K562 (cell line): ENCODE results near the gene KCTD19. TPM values are rescaled to one million over a fixed set of nuclear protein-coding genes. Genes with fewer than 3 reads are reported as not detected.
A peak's percentile ranks its signal among the peaks of the same experiment; 100 is the strongest.

Experiments
- ADNP ChIP-seq: fragments of 200-800 bp; sonication (Bioruptor generic); IDR thresholded peaks from 2 replicates; pipeline ENCODE4 v1.6.1; 2016; ENCODE audit warnings: missing genetic modification characterization, missing compliant biosample characterization
- DIDO1 ChIP-seq: fragments of 450-650 bp; IDR thresholded peaks from 2 replicates; pipeline ENCODE4 v1.6.1; 2016; ENCODE audit warnings: low read depth, missing biosample characterization, missing genetic modification characterization
- GATAD2B ChIP-seq: fragments of 450-650 bp; IDR thresholded peaks from 2 replicates; pipeline ENCODE4 v1.6.1; 2017; ENCODE audit warnings: mild to moderate bottlenecking, borderline replicate concordance
- HDAC6 ChIP-seq: IDR thresholded peaks from 2 replicates; pipeline ENCODE4 v1.6.1; 2012; ENCODE audit warnings: low read depth, mild to moderate bottlenecking, control low read depth, inconsistent platforms, low read length, moderate library complexity
- MAZ ChIP-seq, 2 experiments: fragments of 450-650 bp in 1 of 2; sonication (generic) in 1 of 2; formaldehyde crosslinking; IDR thresholded peaks in 1 of 2; conservative IDR thresholded peaks in 1 of 2; 2 replicates each; pipeline versions ENCODE4 v1.4.0 to v1.5.0; 2020; ENCODE audit warnings: mild to moderate bottlenecking in 1 of 2, missing genetic modification reagents in 1 of 2
- MYBL2 ChIP-seq, 2 experiments: fragments of 450-650 bp in 1 of 2; sonication (generic) in 1 of 2; formaldehyde crosslinking in 1 of 2; IDR thresholded peaks; 2 replicates each; pipeline versions ENCODE4 v1.6.1 to v1.8.1; 2017 to 2022; ENCODE audit warnings: borderline replicate concordance in 1 of 2, inconsistent platforms in 1 of 2, low read depth in 1 of 2, mild to moderate bottlenecking in 1 of 2, missing genetic modification reagents in 1 of 2, moderate library complexity in 1 of 2
- NR3C1 ChIP-seq: sonication (generic); formaldehyde crosslinking; IDR thresholded peaks from 2 replicates; pipeline ENCODE4 v1.8.1; 2022; ENCODE audit warnings: missing genetic modification reagents
- TEAD4 ChIP-seq, 2 experiments: sonication (generic) in 1 of 2; formaldehyde crosslinking in 1 of 2; IDR thresholded peaks; 2 replicates each; pipeline versions ENCODE4 v1.6.1 to v1.8.0; 2012 to 2022; ENCODE audit warnings: borderline replicate concordance in 1 of 2, inconsistent platforms in 1 of 2, low read length in 1 of 2, mild to moderate bottlenecking in 1 of 2, missing genetic modification reagents in 1 of 2
- ZKSCAN1 ChIP-seq: fragments of 150-350 bp; IDR thresholded peaks from 2 replicates; pipeline ENCODE4 v1.6.1; 2016; ENCODE audit warnings: low read depth, low read length
- ZNF324 ChIP-seq: fragments of 250-450 bp; sonication (Bioruptor Pico); IDR thresholded peaks from 2 replicates; pipeline ENCODE4 v1.4.0; 2020; ENCODE audit warnings: mild to moderate bottlenecking
- polyA plus RNA-seq, 8 experiments: library from polyadenylated mRNA; depleted of rRNA in 4 of 8; stranded (reverse) in 5 of 8; unstranded in 3 of 8; fragments of >200 nt; fragmentation: Nextera tagmentation in 2 of 8; fragmentation: Illumina TruSeq in 1 of 8; extraction: Ambion mirVana in 2 of 8; extraction: Trizol in 1 of 8; gene quantifications; 2 replicates each; pipeline versions ENCODE4 v1.2.1 to v1.2.3, GENCODE V29; 2011 to 2014; ENCODE audit warnings: inconsistent platforms in 1 of 8, missing spikeins in 1 of 8
- total RNA-seq, 7 experiments: library from RNA; depleted of rRNA in 6 of 7; stranded (reverse); fragments of >200 nt in 6 of 7; fragmentation: Illumina TruSeq in 2 of 7; extraction: Trizol in 2 of 7; gene quantifications; 2 replicates each; pipeline versions ENCODE4 v1.2.1 to v1.2.3, GENCODE V29; 2011 to 2021; ENCODE audit warnings: low replicate concordance in 1 of 7
- TF ChIP-seq, protein P1 (sequence below), 2 experiments: fragments of 450-650 bp; IDR thresholded peaks; 2 replicates each; pipeline ENCODE4 v1.6.1; 2016; ENCODE audit warnings: mild to moderate bottlenecking in 2 of 2, borderline replicate concordance in 1 of 2, low read depth in 1 of 2, moderate library complexity in 1 of 2
- TF ChIP-seq, protein P2 (sequence below): fragments of 450-650 bp; formaldehyde crosslinking; IDR thresholded peaks from 2 replicates; pipeline ENCODE4 v1.4.0; 2022; ENCODE audit warnings: missing genetic modification characterization

Gene KCTD19
- total and polyA plus RNA-seq, 9 of the 15 experiments (the other 6 are each of a cell fraction or from before 2014, with no cell fraction given): 0.03 to 0.91 (median 0.22) TPM; not detected in 2

DNA sequence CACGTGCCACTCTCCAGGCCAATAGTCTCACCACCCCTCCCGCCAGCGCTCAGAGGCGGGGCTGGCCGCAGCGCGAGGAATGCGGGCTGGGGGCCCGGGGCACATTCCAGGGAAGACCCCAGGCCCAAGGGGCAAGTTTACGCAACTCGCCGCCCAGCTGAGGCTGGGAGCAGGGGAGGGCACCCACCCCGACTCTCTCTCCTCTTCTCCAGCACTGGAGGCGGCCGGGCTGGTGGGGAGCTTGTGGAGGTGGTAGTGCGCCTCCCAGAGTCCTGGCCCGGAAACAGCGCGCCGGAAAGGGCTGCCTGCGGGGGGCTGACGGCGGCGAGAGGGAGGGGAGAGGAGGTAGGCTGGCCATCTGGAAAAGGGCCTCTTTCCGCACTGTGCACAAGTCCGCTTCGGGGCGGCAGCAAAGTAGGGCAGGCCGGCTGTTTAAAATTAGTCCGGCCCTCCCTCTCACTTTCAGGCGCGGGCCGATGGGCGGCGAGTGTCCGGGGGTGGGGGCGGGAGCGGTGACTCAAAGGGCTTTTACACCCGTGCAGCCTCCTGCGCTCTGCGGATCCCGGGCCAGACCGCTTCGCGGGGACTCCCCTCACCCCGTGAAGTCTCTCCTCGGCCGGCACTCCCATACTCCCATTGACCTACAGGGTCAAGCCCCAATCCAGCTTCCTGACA, 80.3 kb downstream of the KCTD19 start (continued):
- TF ChIP-seq, protein P1, sequence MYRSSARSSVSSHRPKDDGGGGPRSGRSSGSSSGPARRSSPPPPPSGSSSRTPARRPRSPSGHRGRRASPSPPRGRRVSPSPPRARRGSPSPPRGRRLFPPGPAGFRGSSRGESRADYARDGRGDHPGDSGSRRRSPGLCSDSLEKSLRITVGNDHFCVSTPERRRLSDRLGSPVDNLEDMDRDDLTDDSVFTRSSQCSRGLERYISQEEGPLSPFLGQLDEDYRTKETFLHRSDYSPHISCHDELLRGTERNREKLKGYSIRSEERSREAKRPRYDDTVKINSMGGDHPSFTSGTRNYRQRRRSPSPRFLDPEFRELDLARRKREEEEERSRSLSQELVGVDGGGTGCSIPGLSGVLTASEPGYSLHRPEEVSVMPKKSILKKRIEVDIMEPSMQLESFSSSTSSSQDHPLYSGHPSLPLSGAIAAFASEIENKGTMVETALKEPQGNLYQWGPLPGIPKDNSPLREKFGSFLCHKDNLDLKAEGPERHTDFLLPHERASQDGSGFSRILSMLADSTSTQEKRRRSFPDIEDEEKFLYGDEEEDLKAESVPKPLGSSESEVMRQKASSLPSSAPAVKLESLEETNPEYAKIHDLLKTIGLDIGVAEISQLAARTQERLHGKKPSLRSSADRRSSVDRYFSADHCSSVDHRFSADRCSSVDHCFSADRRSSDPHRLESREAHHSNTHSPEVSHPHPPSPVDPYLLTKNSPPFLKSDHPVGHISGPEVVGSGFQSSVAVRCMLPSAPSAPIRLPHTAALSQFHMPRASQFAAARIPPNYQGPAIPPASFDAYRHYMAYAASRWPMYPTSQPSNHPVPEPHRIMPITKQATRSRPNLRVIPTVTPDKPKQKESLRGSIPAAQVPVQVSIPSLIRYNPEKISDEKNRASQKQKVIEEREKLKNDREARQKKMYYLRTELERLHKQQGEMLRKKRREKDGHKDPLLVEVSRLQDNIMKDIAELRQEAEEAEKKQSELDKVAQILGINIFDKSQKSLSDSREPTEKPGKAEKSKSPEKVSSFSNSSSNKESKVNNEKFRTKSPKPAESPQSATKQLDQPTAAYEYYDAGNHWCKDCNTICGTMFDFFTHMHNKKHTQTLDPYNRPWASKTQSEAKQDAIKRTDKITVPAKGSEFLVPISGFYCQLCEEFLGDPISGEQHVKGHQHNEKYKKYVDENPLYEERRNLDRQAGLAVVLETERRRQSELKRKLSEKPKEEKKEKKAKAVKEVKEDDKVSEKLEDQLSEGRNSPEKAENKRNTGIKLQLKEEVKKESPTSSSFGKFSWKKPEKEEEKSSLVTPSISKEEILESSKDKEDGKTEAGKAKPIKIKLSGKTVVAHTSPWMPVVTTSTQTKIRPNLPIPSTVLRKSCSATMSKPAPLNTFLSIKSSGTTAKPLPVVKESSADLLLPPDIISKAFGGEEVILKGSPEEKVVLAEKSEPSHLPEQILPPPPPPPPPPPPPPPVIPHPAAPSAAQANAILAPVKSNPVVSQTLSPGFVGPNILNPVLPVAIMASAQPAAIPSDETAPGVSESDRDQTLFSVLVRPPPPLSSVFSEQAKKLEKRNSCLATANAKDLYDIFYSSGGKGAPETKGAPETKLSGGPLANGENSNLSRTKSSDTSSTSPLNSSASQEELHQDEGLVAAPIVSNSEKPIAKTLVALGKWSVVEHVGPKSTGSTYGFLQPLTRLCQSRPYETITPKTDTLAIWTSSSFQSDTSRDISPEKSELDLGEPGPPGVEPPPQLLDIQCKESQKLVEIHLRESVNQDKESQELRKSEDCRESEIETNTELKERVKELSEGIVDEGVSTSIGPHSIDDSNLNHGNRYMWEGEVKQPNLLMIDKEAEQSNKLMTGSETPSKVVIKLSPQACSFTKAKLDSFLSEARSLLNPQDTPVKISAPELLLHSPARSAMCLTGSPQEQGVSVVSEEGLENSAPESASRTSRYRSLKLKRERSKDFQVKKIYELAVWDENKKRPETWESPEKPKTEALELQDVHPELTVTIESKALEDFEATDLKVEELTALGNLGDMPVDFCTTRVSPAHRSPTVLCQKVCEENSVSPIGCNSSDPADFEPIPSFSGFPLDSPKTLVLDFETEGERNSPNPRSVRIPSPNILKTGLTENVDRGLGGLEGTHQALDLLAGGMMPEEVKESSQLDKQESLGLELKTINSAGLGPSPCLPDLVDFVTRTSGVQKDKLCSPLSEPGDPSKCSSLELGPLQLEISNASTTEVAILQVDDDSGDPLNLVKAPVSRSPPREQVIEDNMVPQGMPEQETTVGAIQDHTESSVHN (IDR thresholded peaks at IDR 0.05; ENCODE audit: borderline replicate concordance in 1 of 2, low read depth in 1 of 2): no peak
- TF ChIP-seq HDAC6: no peak
- TF ChIP-seq ZKSCAN1: 0 out of 2 replicates have a peak, but pooled peaks have one; percentile 11
- TF ChIP-seq NR3C1: no peak
- TF ChIP-seq, protein P2, sequence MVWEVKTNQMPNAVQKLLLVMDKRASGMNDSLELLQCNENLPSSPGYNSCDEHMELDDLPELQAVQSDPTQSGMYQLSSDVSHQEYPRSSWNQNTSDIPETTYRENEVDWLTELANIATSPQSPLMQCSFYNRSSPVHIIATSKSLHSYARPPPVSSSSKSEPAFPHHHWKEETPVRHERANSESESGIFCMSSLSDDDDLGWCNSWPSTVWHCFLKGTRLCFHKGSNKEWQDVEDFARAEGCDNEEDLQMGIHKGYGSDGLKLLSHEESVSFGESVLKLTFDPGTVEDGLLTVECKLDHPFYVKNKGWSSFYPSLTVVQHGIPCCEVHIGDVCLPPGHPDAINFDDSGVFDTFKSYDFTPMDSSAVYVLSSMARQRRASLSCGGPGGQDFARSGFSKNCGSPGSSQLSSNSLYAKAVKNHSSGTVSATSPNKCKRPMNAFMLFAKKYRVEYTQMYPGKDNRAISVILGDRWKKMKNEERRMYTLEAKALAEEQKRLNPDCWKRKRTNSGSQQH: no peak
- TF ChIP-seq MAZ (CRISPR knock-in tag; conservative IDR thresholded peaks at IDR 0.05 in 1 of 2, IDR thresholded peaks at IDR 0.05 in 1 of 2): peak; percentile 96 to 98
- no peak for TF ChIP-seq ZNF324 (CRISPR knock-in tag)
- TF ChIP-seq GATAD2B: peak; percentile 56; the same call in 1 of the 2 replicates
- TF ChIP-seq ADNP (tag): no peak
- TF ChIP-seq MYBL2 (IDR thresholded peaks at IDR 0.05; ENCODE audit: low read depth): no peak
- no peak for TF ChIP-seq MYBL2 (CRISPR knock-in tag; IDR thresholded peaks at IDR 0.05; ENCODE audit: borderline replicate concordance)
- peak; percentile 28; the same call in 1 of the 2 replicates for TF ChIP-seq TEAD4 (IDR thresholded peaks at IDR 0.05; ENCODE audit: low read length)
- peak; percentile 91 for TF ChIP-seq TEAD4 (CRISPR knock-in tag; IDR thresholded peaks at IDR 0.05; ENCODE audit: borderline replicate concordance)
- no peak for TF ChIP-seq DIDO1 (tag)
